HepG2 (cell line): ENCODE results near the gene ECT2.
"Not testable (repeated sequence)": the region's sequence is repeated elsewhere in the genome, so short reads cannot be mapped to it uniquely, and the experiment has no call there.

Experiments
- FOXA1 ChIP-seq, 2 experiments: fragments of 450-650 bp in 1 of 2; sonication (generic) in 1 of 2; formaldehyde crosslinking in 1 of 2; IDR thresholded peaks; 2 replicates each; pipeline versions ENCODE4 v1.4.0 to v1.6.1; 2016 to 2020; ENCODE audit warnings: missing genetic modification reagents in 1 of 2
- MZF1 ChIP-seq: sonication (generic); formaldehyde crosslinking; IDR thresholded peaks from 2 replicates; pipeline ENCODE4 v1.8.1; 2023; ENCODE audit warnings: mild to moderate bottlenecking, missing genetic modification reagents, borderline replicate concordance
- PAX8 ChIP-seq: sonication (generic); formaldehyde crosslinking; IDR thresholded peaks from 2 replicates; pipeline ENCODE4 v1.8.0; 2022; ENCODE audit warnings: mild to moderate bottlenecking, missing genetic modification reagents, borderline replicate concordance
- POLR2A ChIP-seq, 2 experiments: IDR thresholded peaks; 2 replicates each; pipeline ENCODE4 v1.6.1; 2011; ENCODE audit warnings: low read depth in 2 of 2, low read length in 2 of 2, mild to moderate bottlenecking in 1 of 2, moderate library complexity in 1 of 2; ENCODE audit not compliant: insufficient read depth in 1 of 2
- POLR2G ChIP-seq: fragments of 200-400 bp; formaldehyde crosslinking; IDR thresholded peaks from 2 replicates; pipeline ENCODE4 v1.6.1; 2018; ENCODE audit warnings: mild to moderate bottlenecking, low read depth, low read length, moderate library complexity
- SMAD3 ChIP-seq: sonication (generic); formaldehyde crosslinking; IDR thresholded peaks from 2 replicates; pipeline ENCODE4 v1.4.0; 2020; ENCODE audit warnings: missing genetic modification reagents
- SMC3 ChIP-seq: IDR thresholded peaks from 2 replicates; pipeline ENCODE4 v1.6.1; 2011; ENCODE audit warnings: low read length, improper control_type of control experiment
- ZNF234 ChIP-seq: sonication (generic); formaldehyde crosslinking; conservative IDR thresholded peaks from 2 replicates; pipeline ENCODE4 v1.5.1; 2020; ENCODE audit warnings: mild to moderate bottlenecking, missing genetic modification reagents
- ZNF891 ChIP-seq: sonication (generic); formaldehyde crosslinking; IDR thresholded peaks from 2 replicates; pipeline ENCODE4 v1.5.0; 2020; ENCODE audit warnings: mild to moderate bottlenecking, missing genetic modification reagents
- TF ChIP-seq, protein P1 (sequence below): sonication (generic); formaldehyde crosslinking; IDR thresholded peaks from 2 replicates; pipeline ENCODE4 v1.4.0; 2020; ENCODE audit warnings: missing genetic modification reagents, mild to moderate bottlenecking, borderline replicate concordance
- TF ChIP-seq, protein P2 (sequence below): sonication (generic); formaldehyde crosslinking; IDR thresholded peaks from 2 replicates; pipeline ENCODE4 v1.4.0; 2020; ENCODE audit warnings: mild to moderate bottlenecking, missing genetic modification reagents

GRCh38 chr3:172866726-172867350, 116.3 kb downstream of the ECT2 start:
- TF ChIP-seq SMAD3 (CRISPR knock-in tag); SMC3; PAX8 (CRISPR knock-in tag); POLR2A (IDR thresholded peaks at IDR 0.05; ENCODE audit: insufficient read depth in 1 of 2, low read depth in 2 of 2, low read length in 2 of 2); MZF1 (CRISPR knock-in tag); ZNF891 (CRISPR knock-in tag); ZNF234 (CRISPR knock-in tag); POLR2G; FOXA1 (IDR thresholded peaks at IDR 0.05); FOXA1 (CRISPR knock-in tag; IDR thresholded peaks at IDR 0.05): not testable (repeated sequence)
- TF ChIP-seq, protein P1, sequence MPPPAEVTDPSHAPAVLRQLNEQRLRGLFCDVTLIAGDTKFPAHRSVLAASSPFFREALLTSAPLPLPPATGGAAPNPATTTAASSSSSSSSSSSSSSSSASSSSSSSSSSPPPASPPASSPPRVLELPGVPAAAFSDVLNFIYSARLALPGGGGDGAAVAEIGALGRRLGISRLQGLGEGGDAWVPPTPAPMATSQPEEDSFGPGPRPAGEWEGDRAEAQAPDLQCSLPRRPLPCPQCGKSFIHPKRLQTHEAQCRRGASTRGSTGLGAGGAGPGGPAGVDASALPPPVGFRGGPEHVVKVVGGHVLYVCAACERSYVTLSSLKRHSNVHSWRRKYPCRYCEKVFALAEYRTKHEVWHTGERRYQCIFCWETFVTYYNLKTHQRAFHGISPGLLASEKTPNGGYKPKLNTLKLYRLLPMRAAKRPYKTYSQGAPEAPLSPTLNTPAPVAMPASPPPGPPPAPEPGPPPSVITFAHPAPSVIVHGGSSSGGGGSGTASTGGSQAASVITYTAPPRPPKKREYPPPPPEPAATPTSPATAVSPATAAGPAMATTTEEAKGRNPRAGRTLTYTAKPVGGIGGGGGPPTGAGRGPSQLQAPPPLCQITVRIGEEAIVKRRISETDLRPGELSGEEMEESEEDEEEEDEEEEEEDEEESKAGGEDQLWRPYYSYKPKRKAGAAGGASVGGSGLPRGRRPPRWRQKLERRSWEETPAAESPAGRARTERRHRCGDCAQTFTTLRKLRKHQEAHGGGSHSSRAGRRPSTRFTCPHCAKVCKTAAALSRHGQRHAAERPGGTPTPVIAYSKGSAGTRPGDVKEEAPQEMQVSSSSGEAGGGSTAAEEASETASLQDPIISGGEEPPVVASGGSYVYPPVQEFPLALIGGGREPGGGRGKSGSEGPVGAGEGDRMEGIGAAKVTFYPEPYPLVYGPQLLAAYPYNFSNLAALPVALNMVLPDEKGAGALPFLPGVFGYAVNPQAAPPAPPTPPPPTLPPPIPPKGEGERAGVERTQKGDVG (CRISPR knock-in tag) = not testable (repeated sequence)
- TF ChIP-seq, protein P2, sequence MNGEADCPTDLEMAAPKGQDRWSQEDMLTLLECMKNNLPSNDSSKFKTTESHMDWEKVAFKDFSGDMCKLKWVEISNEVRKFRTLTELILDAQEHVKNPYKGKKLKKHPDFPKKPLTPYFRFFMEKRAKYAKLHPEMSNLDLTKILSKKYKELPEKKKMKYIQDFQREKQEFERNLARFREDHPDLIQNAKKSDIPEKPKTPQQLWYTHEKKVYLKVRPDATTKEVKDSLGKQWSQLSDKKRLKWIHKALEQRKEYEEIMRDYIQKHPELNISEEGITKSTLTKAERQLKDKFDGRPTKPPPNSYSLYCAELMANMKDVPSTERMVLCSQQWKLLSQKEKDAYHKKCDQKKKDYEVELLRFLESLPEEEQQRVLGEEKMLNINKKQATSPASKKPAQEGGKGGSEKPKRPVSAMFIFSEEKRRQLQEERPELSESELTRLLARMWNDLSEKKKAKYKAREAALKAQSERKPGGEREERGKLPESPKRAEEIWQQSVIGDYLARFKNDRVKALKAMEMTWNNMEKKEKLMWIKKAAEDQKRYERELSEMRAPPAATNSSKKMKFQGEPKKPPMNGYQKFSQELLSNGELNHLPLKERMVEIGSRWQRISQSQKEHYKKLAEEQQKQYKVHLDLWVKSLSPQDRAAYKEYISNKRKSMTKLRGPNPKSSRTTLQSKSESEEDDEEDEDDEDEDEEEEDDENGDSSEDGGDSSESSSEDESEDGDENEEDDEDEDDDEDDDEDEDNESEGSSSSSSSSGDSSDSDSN (CRISPR knock-in tag) = not testable (repeated sequence)
